IMR-90 (cell line): ENCODE measurements around the gene LRRK2. TPM values are rescaled to one million over a fixed set of nuclear protein-coding genes. Genes with fewer than 3 reads are reported as not detected.

Experiments used
- ATAC-seq: fragments of 200-7000 bp; cut with Tn5 transposase; 2 replicates; pipeline ENCODE4 v1.9.1; 2020; ENCODE audit warnings: low read depth, mild to moderate bottlenecking, moderate library complexity
- BruUV-seq: library from RNA; stranded (reverse); fragments of 400-500 nt; replicated peaks from 2 replicates; lab custom pipeline; 2021; lab: Mats Ljungman, UMichigan
- CTCF ChIA-PET: fragments of 300-600 bp; formaldehyde crosslinking; extraction: SDS; loops from one replicate; lab custom pipeline; 2021; ENCODE audit warnings: antibody characterized with exemption; lab: Yijun Ruan, JAX
- POLR2A ChIA-PET: fragments of 300-600 bp; sonication (Branson Sonifier 250); formaldehyde crosslinking; loops from one replicate; lab custom pipeline; 2022; ENCODE audit warnings: antibody characterized with exemption; ENCODE audit not compliant: unreplicated experiment; lab: Charles Lee
- DNase-seq: peaks from one replicate; pipeline ENCODE4 v3.0.0; 2013
- H2AFZ ChIP-seq: replicated peaks from 2 replicates; pipeline ENCODE3; 2013; ENCODE audit warnings: low read length, mild to moderate bottlenecking; ENCODE audit not compliant: poor library complexity
- H2AK5ac ChIP-seq: 2 replicates; pipeline ENCODE4 v1.6.1; 2013; ENCODE audit warnings: low read depth, low read length, inconsistent platforms
- H2AK9ac ChIP-seq: replicated peaks from 2 replicates; pipeline ENCODE3; 2013; ENCODE audit warnings: mild to moderate bottlenecking, low read depth, low read length, moderate library complexity; ENCODE audit not compliant: poor library complexity
- H2BK120ac ChIP-seq: 2 replicates; pipeline ENCODE4 v1.6.1; 2013; ENCODE audit warnings: low read depth, low read length, inconsistent platforms
- H2BK15ac ChIP-seq: 3 replicates; pipeline ENCODE4 v1.6.1; 2013; ENCODE audit warnings: low read depth, low read length, inconsistent platforms
- H2BK20ac ChIP-seq: 2 replicates; pipeline ENCODE4 v1.6.1; 2013; ENCODE audit warnings: low read depth, mild to moderate bottlenecking, inconsistent platforms, low read length, moderate library complexity
- H2BK5ac ChIP-seq: 2 replicates; pipeline ENCODE4 v1.6.1; 2013; ENCODE audit warnings: mild to moderate bottlenecking, low read depth, low read length, inconsistent platforms; ENCODE audit not compliant: poor library complexity, severe bottlenecking
- H3K14ac ChIP-seq: replicated peaks from 2 replicates; pipeline ENCODE4 v1.6.1; 2013; ENCODE audit warnings: low read depth, low read length, inconsistent platforms
- H3K18ac ChIP-seq: 2 replicates; pipeline ENCODE4 v1.6.1; 2013; ENCODE audit warnings: low read depth, low read length, control low read depth
- H3K23ac ChIP-seq: 2 replicates; pipeline ENCODE4 v1.6.1; 2013; ENCODE audit warnings: low read depth, low read length, inconsistent platforms
- H3K27ac ChIP-seq: 2 replicates; pipeline ENCODE4 v1.5.1; 2013; ENCODE audit warnings: mild to moderate bottlenecking, control low read depth, low read length; ENCODE audit not compliant: insufficient read depth
- H3K27me3 ChIP-seq: 2 replicates; pipeline ENCODE4 v1.6.1; 2013; ENCODE audit warnings: low read length; ENCODE audit not compliant: control insufficient read depth, insufficient read depth
- H3K36me3 ChIP-seq: 2 replicates; pipeline ENCODE4 v1.6.1; 2013; ENCODE audit warnings: low read length, mixed read lengths; ENCODE audit not compliant: control insufficient read depth, insufficient read depth
- H3K4ac ChIP-seq: 2 replicates; pipeline ENCODE4 v1.6.1; 2013; ENCODE audit warnings: low read depth, low read length, inconsistent platforms
- H3K4me1 ChIP-seq: 2 replicates; pipeline ENCODE4 v1.6.1; 2013; ENCODE audit warnings: low read length, mixed read lengths; ENCODE audit not compliant: control insufficient read depth, insufficient read depth
- H3K4me2 ChIP-seq: 2 replicates; pipeline ENCODE4 v1.6.1; 2013; ENCODE audit warnings: low read depth, mild to moderate bottlenecking, control low read depth, low read length, moderate library complexity
- H3K4me3 ChIP-seq: 2 replicates; pipeline ENCODE4 v1.5.1; 2013; ENCODE audit warnings: low read depth, mild to moderate bottlenecking, control low read depth, low read length, moderate library complexity; ENCODE audit not compliant: insufficient read depth
- H3K56ac ChIP-seq: 2 replicates; pipeline ENCODE4 v1.6.1; 2013; ENCODE audit warnings: low read length, inconsistent platforms; ENCODE audit not compliant: insufficient read depth; ENCODE audit errors: extremely low read depth
- H3K79me1 ChIP-seq, 2 experiments: 2 replicates each; pipeline ENCODE4 v1.6.1; 2013; ENCODE audit warnings: low read length in 2 of 2, inconsistent platforms in 1 of 2, low read depth in 1 of 2
- H3K9ac ChIP-seq: 2 replicates; pipeline ENCODE4 v1.6.1; 2013; ENCODE audit warnings: low read depth, low read length, control low read depth
- H3K9me1 ChIP-seq: 2 replicates; pipeline ENCODE4 v1.6.1; 2013; ENCODE audit warnings: low read length, inconsistent platforms; ENCODE audit not compliant: insufficient read depth
- H3K9me3 ChIP-seq: 2 replicates; pipeline ENCODE4 v1.6.1; 2013; ENCODE audit warnings: low read length; ENCODE audit not compliant: control insufficient read depth, insufficient read depth
- H4K20me1 ChIP-seq: 2 replicates; pipeline ENCODE4 v1.6.1; 2013; ENCODE audit warnings: low read length, inconsistent platforms; ENCODE audit not compliant: insufficient read depth
- H4K5ac ChIP-seq: 2 replicates; pipeline ENCODE4 v1.6.1; 2013; ENCODE audit warnings: mild to moderate bottlenecking, low read depth, low read length, control low read depth
- H4K8ac ChIP-seq, 2 experiments: 2 replicates each; pipeline ENCODE4 v1.6.1; 2013; ENCODE audit warnings: low read depth in 2 of 2, low read length in 2 of 2, control low read depth in 1 of 2, inconsistent platforms in 1 of 2
- H4K91ac ChIP-seq: 2 replicates; pipeline ENCODE4 v1.6.1; 2013; ENCODE audit warnings: low read depth, low read length, inconsistent platforms; ENCODE audit not compliant: insufficient read depth
- CEBPB ChIP-seq: IDR thresholded peaks from 2 replicates; pipeline ENCODE4 v1.6.1; 2012; ENCODE audit warnings: low read depth, low read length, improper control_type of control experiment
- POLR2A ChIP-seq: IDR thresholded peaks from 2 replicates; pipeline ENCODE4 v1.6.1; 2012; ENCODE audit warnings: mild to moderate bottlenecking, low read depth, low read length
- WGBS, 2 experiments: methylation state at CpG; one replicate each; pipeline versions ENCODE4 v1.1.5 to v1.1.7; 2013; ENCODE audit warnings: missing lambda C conversion rate in 2 of 2; ENCODE audit not compliant: insufficient read length in 1 of 2; ENCODE audit errors: extremely low coverage in 2 of 2; 5-methylcytosine and 5-hydroxymethylcytosine counted together
- dilution Hi-C: fragments of 300-500 bp; cut with HindIII; formaldehyde crosslinking; loops from one replicate; pipeline ENCODE4 v1.14.3; 2018; ENCODE audit warnings: low sequenced_read_pairs; ENCODE audit not compliant: unreplicated experiment
- in situ Hi-C: fragments of 300-500 bp; cut with MboI; formaldehyde crosslinking; loops from 3 replicates; pipeline ENCODE4 v1.14.3; 2019; ENCODE audit warnings: low sequenced_read_pairs, inconsistent platforms, mixed read lengths
- intact Hi-C: fragments of 100-400 bp; cut with micrococcal nuclease; formaldehyde crosslinking; loops from 2 replicates; pipeline ENCODE4 v1.10.0; 2022
- polyA plus RNA-seq, 3 experiments: library from polyadenylated mRNA; depleted of rRNA; stranded (reverse); fragments of >200 nt; gene quantifications; 2 replicates each; pipeline ENCODE4 v1.2.3, GENCODE V29; 2012; ENCODE audit warnings: low replicate concordance in 1 of 3
- total RNA-seq: library from RNA; depleted of rRNA; stranded (reverse); fragments of >200 nt; gene quantifications from 2 replicates; pipeline ENCODE4 v1.2.3, GENCODE V29; 2012

LRRK2 gene
- total and polyA plus RNA-seq, 2 of the 4 experiments (the other 2 are of a cell fraction): 0.17 to 0.54 TPM

- POLR2A ChIA-PET: no interaction called here
Measured at GRCh38 chr12:40232602-40233001, 7.8 kb downstream of the LRRK2 start.

More at GRCh38 chr12:40232602-40233001, 7.8 kb downstream of the LRRK2 start:
- TF ChIP-seq CEBPB (no peak), POLR2A (no peak)
- Histone ChIP-seq H3K23ac (no peak overlapping the region), H2AK9ac (no peak overlapping the region), H2AFZ (no peak overlapping the region), H3K4me1 (no peaks in the 10 kb centered on the region), H2AK5ac (no peak overlapping the region), H3K27ac (no peak overlapping the region), H3K18ac (no peak overlapping the region), H3K56ac (no peak overlapping the region), H3K79me1 (no peaks in the 10 kb centered on the region), H3K4me3 (no peak overlapping the region), H3K4ac (no peak overlapping the region), H2BK15ac (no peak overlapping the region), H4K8ac (no peak overlapping the region), H3K9me3 (no peaks in the 10 kb centered on the region), H3K9ac (no peak overlapping the region), H2BK20ac (no peak overlapping the region), H2BK120ac (no peak overlapping the region), H3K4me2 (no peak overlapping the region), H3K9me1 (no peaks in the 10 kb centered on the region), H3K36me3 (no peaks in the 10 kb centered on the region), H4K20me1 (no peaks in the 10 kb centered on the region), H4K91ac (no peak overlapping the region), H3K14ac (no peak overlapping the region), H3K27me3 (no peaks in the 10 kb centered on the region), H2BK5ac (no peak overlapping the region), H4K5ac (no peak overlapping the region)
- ATAC-seq (no peak), DNase-seq (no peak)
- intact Hi-C loops (no loop called here), dilution Hi-C loops (no loop called here), in situ Hi-C loops (no loop called here)
- no CpG with 5 or more reads among the region's 1 CpG for WGBS, 2 experiments
- CTCF ChIA-PET: no interaction called here
- no TSS peak for BruUV-seq
